GM12875 (cell line): ENCODE data around the gene PRKCQ.
"Not testable (repeated sequence)": the region's sequence is repeated elsewhere in the genome, so short reads cannot be mapped to it uniquely, and the experiment has no call there.

Experiments
- H3K4me3 ChIP-seq: one replicate; pipeline ENCODE4 v1.5.1; 2011; ENCODE audit warnings: low read depth, low read length, control low read depth
- TF ChIP-seq, protein P1 (sequence below): IDR thresholded peaks from 2 replicates; pipeline ENCODE4 v1.5.1; 2011; ENCODE audit warnings: low read depth, mild to moderate bottlenecking, control low read depth, inconsistent platforms, low read length, moderate library complexity, borderline replicate concordance; ENCODE audit not compliant: insufficient read depth

The PRKCQ gene

DNA sequence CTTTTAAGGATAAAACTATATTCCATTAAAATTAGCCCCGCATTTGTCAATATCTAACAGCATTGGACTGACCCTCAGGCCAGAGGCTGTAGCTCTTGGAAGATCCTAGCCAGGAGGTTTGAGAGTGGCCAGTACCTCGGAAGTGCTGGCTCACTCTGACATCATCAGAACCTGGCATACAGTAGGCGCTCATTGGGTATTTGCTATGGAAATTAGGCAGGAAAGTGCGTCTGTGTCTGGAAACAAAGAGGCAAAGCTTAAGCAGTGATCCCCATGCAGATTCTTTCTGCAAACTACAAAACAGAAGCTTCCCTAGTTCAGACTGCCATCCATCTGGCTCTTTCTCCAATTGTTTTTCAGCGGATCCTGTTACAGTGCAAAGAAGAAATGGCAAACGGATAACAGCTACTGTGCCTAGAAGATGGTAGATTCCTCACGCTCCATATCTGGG lies 1.7 kb upstream of the PRKCQ start:
- H3K4me3 ChIP-seq, result no peak overlapping the region
- TF ChIP-seq, protein P1, sequence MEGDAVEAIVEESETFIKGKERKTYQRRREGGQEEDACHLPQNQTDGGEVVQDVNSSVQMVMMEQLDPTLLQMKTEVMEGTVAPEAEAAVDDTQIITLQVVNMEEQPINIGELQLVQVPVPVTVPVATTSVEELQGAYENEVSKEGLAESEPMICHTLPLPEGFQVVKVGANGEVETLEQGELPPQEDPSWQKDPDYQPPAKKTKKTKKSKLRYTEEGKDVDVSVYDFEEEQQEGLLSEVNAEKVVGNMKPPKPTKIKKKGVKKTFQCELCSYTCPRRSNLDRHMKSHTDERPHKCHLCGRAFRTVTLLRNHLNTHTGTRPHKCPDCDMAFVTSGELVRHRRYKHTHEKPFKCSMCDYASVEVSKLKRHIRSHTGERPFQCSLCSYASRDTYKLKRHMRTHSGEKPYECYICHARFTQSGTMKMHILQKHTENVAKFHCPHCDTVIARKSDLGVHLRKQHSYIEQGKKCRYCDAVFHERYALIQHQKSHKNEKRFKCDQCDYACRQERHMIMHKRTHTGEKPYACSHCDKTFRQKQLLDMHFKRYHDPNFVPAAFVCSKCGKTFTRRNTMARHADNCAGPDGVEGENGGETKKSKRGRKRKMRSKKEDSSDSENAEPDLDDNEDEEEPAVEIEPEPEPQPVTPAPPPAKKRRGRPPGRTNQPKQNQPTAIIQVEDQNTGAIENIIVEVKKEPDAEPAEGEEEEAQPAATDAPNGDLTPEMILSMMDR, result no peak

GRCh38 chr10:6581223-6581622 lies 1.1 kb upstream of the PRKCQ start:
- H3K4me3 ChIP-seq, result not testable (repeated sequence)

- TF ChIP-seq, protein P1, result peak; percentile 69
These were observed 378 bp upstream of the PRKCQ start for GRCh38 chr10:6580279-6581029.

DNA sequence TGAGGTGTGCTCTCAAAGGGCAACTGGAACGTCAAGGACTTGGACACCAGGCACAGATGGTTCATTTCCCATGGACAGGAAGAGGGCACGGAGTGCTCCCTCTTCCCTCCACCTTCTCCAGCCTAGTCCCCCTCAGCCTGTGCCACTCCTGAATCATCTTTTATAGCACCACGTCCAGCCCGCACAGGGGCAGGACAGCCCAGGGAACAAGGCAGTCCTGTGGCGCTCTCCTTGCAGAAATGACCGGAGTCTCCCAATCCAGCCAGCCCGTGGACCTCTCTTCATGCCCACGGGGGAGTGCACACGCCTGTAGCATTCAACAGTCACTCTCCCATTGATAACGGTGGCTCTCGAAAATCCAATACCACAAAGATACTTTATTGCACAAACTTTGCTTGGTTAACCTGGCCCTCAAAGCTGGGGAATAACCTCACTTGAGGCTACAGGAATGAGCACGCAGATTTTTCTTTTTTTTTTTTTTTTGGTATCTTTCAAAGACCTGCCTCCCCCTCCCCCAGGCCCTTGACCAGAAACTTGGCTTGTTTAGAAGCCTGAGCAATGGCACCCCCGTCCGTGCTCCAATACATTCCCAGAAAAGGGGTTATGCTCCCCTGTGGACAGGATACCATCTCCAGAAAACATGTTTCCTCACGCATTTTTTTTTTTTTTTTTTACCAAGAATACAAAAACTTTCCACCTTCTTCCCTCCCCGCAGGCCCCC lies 733 bp downstream of the PRKCQ start:
- TF ChIP-seq, protein P1, result no peak
- H3K4me3 ChIP-seq, result no peak overlapping the region

More at GRCh38 chr10:6580279-6581029, 378 bp upstream of the PRKCQ start:
- H3K4me3 ChIP-seq, result peak overlapping the region; percentile 23

DNA sequence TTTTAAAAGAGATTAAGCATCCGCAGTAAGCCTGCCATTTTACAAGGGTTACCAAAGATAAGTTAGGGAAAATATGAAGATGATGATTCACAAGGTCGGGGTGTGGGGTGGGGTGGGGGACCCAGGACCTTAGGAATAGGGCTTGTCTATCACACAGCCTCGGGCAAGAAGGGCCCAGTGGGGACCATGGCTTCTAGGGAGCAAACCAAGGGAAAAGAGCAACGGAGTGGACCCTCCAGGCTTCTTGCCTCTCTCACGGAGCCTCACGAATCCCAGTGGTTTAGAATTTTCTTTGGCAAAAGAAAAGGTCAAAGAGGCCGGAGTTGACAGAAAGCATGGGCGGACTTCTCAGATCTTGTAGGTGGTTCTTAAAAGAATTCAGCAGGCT lies 1.3 kb downstream of the PRKCQ start:
- H3K4me3 ChIP-seq, result no peak overlapping the region

DNA sequence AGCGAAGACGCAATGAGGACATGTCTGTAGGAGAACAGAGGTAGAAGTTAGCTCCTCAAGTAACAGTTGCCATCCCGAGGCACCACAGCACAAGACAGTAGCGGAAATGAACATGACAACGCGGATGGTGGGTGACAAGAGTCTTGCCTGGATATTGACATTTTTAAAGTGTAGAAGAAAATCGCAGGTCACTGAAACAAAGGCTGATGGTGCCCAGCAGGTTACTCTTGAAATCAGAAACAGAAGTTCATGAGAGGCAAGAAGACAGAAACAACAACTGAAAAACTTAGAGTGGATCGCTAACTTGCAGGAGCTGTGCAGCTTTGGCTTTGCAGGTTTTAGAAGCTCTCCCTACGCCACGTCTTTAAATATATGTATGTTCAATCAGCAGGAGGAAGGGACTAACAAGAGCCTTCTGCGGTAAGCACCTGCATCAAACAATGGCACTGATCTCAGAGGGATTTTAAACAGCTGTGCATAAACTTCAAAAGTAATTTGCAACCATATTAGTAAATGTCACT lies 1.8 kb downstream of the PRKCQ start:
- TF ChIP-seq, protein P1, result no peak
- H3K4me3 ChIP-seq, result no peak overlapping the region

More for the DNA sequence above, 1.3 kb downstream of the PRKCQ start:
- TF ChIP-seq, protein P1, result no peak

DNA sequence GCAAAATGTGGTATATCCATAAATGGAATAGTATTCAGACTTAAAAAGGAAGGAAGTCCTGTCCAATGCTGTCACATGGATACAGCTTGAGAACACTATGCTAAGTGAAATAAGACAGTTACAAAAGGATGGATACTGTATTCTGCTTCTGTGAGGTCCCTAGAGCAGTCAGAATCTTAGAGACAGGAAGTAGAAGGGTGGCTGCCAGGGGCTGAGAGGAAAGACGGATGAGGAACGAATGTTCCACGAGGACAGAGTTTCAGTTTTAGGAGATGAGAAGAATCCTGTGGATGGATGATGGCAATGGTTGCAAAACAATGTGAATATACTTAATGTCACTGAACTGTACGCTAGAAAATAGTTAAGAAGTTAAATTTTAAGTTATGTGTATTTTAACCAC lies 3.8 kb downstream of the PRKCQ start:
- H3K4me3 ChIP-seq, result no peak overlapping the region

More for the DNA sequence above, 3.8 kb downstream of the PRKCQ start:
- TF ChIP-seq, protein P1, result no peak
